Peyer's patch (tissue), 4 donors: ENCODE data around the gene PSMB11.

Experiments
- POLR2A ChIP-seq, 2 donors: fragments of 450-650 bp; IDR thresholded peaks; one replicate each; pipeline ENCODE4 v1.5.1; 2017; ENCODE audit warnings: antibody characterized with exemption in 2 of 2, mild to moderate bottlenecking in 2 of 2, moderate library complexity in 2 of 2
- TF ChIP-seq, protein P1 (sequence below), 6 experiments: fragments of 450-650 bp in 4 of 6; fragments of 200-600 bp in 2 of 6; sonication (generic) in 1 of 6; IDR thresholded peaks; one replicate each; pipeline ENCODE4 v1.5.1; 2017 to 2019; ENCODE audit warnings: antibody characterized with exemption in 6 of 6, mild to moderate bottlenecking in 3 of 6, moderate library complexity in 1 of 6

DNA sequence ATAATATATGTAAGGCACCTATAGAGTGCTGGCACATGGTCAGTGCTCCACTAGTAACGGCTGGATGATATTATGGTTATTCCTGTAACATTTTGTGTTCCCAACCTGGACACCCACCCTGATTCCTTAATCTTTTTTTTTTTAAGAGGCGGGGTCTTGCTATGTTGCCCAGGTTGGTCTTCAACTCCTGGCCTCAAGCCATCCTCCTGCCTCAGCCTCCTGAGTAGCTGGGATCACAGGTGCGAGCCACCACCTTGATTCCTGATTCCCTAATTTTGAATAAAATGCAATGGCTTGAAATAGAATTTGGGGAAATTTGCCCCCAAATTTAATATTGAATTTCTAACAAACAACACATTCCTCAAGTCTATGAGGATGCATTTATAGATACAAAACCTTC, 39.4 kb upstream of the PSMB11 start:
- no peak for TF ChIP-seq POLR2A (IDR thresholded peaks at IDR 0.05)
- TF ChIP-seq, protein P1, sequence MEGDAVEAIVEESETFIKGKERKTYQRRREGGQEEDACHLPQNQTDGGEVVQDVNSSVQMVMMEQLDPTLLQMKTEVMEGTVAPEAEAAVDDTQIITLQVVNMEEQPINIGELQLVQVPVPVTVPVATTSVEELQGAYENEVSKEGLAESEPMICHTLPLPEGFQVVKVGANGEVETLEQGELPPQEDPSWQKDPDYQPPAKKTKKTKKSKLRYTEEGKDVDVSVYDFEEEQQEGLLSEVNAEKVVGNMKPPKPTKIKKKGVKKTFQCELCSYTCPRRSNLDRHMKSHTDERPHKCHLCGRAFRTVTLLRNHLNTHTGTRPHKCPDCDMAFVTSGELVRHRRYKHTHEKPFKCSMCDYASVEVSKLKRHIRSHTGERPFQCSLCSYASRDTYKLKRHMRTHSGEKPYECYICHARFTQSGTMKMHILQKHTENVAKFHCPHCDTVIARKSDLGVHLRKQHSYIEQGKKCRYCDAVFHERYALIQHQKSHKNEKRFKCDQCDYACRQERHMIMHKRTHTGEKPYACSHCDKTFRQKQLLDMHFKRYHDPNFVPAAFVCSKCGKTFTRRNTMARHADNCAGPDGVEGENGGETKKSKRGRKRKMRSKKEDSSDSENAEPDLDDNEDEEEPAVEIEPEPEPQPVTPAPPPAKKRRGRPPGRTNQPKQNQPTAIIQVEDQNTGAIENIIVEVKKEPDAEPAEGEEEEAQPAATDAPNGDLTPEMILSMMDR (IDR thresholded peaks at IDR 0.05): no peak
